ENCODE results near the gene RGS19.

Gene RGS19

DNA sequence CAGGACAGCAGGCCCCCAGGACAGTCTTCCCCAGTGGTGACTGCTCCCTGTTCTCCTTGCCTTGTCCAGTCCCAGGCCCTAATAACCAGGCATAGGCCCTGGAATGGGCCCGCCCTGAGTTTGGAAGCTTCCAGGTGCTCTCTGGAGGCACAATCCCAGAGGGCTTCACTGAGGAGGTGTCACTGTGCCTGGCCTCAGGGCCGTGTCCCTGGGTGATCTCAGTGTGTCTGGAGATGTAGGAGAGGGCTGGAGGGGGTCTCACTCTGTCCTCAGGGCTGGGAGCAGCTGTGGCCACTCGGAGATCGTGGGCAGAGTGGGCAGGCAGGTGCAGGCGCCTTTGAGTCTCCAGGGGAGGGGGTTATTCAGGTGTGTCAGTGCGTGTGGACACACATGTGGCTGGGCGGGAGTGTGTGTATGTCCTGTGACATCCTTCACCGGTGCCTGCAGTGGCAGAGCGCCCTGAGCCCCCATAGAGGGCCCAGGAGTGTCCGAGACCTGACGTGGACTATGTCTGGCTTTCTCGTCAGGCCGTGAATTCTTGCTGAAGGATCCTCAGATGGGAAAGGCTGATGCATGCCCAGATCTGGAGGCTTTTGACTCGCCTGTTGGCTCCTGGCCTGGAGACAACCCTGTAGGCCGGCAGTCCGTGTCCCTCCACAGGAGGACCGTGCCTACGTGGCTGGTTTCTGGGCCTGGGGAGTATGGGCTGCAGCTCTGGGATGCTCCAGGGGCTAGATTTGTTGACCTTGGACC lies 33.5 kb upstream of the RGS19 start:
- no peaks in the 10 kb centered on the region for H3K79me2 ChIP-seq (ENCODE audit: insufficient read depth, low read depth)
- no peak for TF ChIP-seq CTCF (conservative IDR thresholded peaks at IDR 0.05; ENCODE audit: low read depth, low read length)
- H3K4me2 ChIP-seq = no peak overlapping the region
- no peak overlapping the region for H2AFZ ChIP-seq (ENCODE audit: low read depth)
- H4K20me1 ChIP-seq (ENCODE audit: insufficient read depth) = no peaks in the 10 kb centered on the region
- H3K4me3 ChIP-seq (IDR thresholded peaks at IDR 0.05; ENCODE audit: insufficient read depth, low read depth, low read length) = no peak overlapping the region
- H3K9ac ChIP-seq = no peak overlapping the region
- H3K36me3 ChIP-seq (ENCODE audit: insufficient read depth) = no peaks in the 10 kb centered on the region
- no peak overlapping the region for H3K27ac ChIP-seq
- H3K27me3 ChIP-seq (ENCODE audit: insufficient read depth, low read depth) = peaks cover 89% of the 10 kb centered on the region
- H3K4me1 ChIP-seq (ENCODE audit: low read depth, poor library complexity, severe bottlenecking) = no peaks in the 10 kb centered on the region

- Histone ChIP-seq H3K9ac (no peak overlapping the region), H3K4me3 (IDR thresholded peaks at IDR 0.05; ENCODE audit: insufficient read depth, low read depth, low read length) (no peak overlapping the region)
- TF ChIP-seq CTCF (conservative IDR thresholded peaks at IDR 0.05; ENCODE audit: low read depth, low read length) = no peak
These were observed 32.7 kb upstream of the RGS19 start for GRCh38 chr20:64111841-64112641.

DNA sequence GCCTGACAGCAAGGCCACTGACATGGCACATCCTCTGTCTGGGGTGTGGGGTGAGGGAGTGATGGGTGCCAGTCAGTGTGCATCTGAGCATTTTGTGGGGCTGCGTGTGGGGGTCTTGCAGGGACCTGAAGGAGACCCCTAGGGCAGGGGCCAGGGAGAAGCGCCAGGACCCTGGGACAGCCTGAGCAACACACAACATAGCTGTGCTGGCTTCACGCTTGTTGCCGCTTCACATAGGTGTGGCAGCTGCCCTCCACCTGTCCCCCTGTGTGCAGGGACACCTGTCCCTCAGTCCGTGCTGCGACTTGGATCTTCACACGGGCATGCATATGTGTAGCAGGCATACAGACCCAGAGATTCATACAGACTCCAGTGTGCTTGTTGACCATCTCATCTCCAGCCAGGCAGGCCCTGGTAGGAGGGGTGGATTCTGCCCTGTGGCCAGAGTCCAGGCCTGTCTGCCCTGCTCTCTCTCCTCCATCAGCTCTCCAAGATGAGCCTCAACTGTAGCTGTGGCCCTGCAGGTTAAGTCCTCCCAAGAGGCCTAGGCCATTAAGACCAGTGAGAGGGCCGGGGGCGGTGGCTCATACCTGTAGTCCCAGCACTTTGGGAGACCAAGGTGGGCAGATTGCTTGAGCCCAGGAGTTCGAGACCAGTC lies 31.2 kb upstream of the RGS19 start:
- peaks cover 95% of the 10 kb centered on the region for H3K27me3 ChIP-seq (ENCODE audit: insufficient read depth, low read depth)
- H4K20me1 ChIP-seq (ENCODE audit: insufficient read depth) = no peaks in the 10 kb centered on the region
- H3K4me1 ChIP-seq (ENCODE audit: low read depth, poor library complexity, severe bottlenecking) = no peaks in the 10 kb centered on the region
- no peak overlapping the region for H2AFZ ChIP-seq (ENCODE audit: low read depth)
- no peaks in the 10 kb centered on the region for H3K79me2 ChIP-seq (ENCODE audit: insufficient read depth, low read depth)
- H3K4me2 ChIP-seq = no peak overlapping the region
- no peak for TF ChIP-seq CTCF (conservative IDR thresholded peaks at IDR 0.05; ENCODE audit: low read depth, low read length)
- no peak overlapping the region for H3K9ac ChIP-seq
- no peak overlapping the region for H3K4me3 ChIP-seq (IDR thresholded peaks at IDR 0.05; ENCODE audit: insufficient read depth, low read depth, low read length)
- H3K36me3 ChIP-seq (ENCODE audit: insufficient read depth) = no peaks in the 10 kb centered on the region
- H3K27ac ChIP-seq = no peak overlapping the region

More at GRCh38 chr20:64111841-64112641, 32.7 kb upstream of the RGS19 start:
- H2AFZ ChIP-seq (ENCODE audit: low read depth) = no peak overlapping the region
- H3K36me3 ChIP-seq (ENCODE audit: insufficient read depth) = no peaks in the 10 kb centered on the region
- H3K27ac ChIP-seq = no peak overlapping the region
- H4K20me1 ChIP-seq (ENCODE audit: insufficient read depth) = no peaks in the 10 kb centered on the region
- H3K4me2 ChIP-seq = no peak overlapping the region
- H3K79me2 ChIP-seq (ENCODE audit: insufficient read depth, low read depth) = no peaks in the 10 kb centered on the region
- H3K4me1 ChIP-seq (ENCODE audit: low read depth, poor library complexity, severe bottlenecking) = no peaks in the 10 kb centered on the region
- peaks cover 97% of the 10 kb centered on the region for H3K27me3 ChIP-seq (ENCODE audit: insufficient read depth, low read depth)

DNA sequence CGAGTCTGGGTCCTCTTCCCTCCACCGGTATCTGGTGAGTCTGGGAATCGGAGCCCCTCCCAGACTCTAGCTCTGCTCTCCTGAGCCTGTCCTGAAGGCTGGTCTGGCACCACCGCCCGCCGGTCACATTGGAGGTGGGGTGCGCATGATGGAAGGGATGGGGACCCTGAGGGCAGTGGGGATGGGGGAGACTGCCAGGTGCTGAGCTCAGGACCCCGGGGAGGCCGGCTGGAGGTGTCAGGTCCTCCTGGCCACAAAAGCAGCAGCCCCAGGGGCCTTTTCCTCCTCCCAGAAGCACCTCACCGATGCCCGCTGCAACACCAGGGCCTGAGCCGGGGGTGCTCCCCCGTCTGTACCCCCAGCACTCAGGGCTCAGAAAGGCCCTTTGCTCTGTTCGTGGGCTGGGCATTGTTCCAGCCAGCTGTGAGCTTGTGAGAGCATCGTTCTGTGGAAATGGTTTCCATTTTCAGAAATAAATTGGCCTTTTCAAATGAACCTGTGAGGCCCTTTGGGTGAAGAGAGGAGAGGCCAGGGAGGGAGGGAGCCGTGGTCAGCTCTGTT lies 30.6 kb upstream of the RGS19 start:
- Histone ChIP-seq H3K4me3 (IDR thresholded peaks at IDR 0.05; ENCODE audit: insufficient read depth, low read depth, low read length) (no peak overlapping the region), H3K27me3 (ENCODE audit: insufficient read depth, low read depth) (peaks cover 92% of the 10 kb centered on the region), H3K4me1 (ENCODE audit: low read depth, poor library complexity, severe bottlenecking) (no peaks in the 10 kb centered on the region), H3K4me2 (no peak overlapping the region), H3K9ac (no peak overlapping the region), H3K27ac (no peak overlapping the region), H2AFZ (ENCODE audit: low read depth) (no peak overlapping the region), H3K79me2 (ENCODE audit: insufficient read depth, low read depth) (no peaks in the 10 kb centered on the region), H3K36me3 (ENCODE audit: insufficient read depth) (no peaks in the 10 kb centered on the region), H4K20me1 (ENCODE audit: insufficient read depth) (no peaks in the 10 kb centered on the region)
- no peak for TF ChIP-seq CTCF (conservative IDR thresholded peaks at IDR 0.05; ENCODE audit: low read depth, low read length)

All from KMS-11 (cell line).